NCI-H82 treated with DMSO at 0.1 percent for 48 hours (cell line): Measurements from ENCODE around the gene C1RL.

ENCODE experiments used
- DNase-seq: peaks from one replicate; lab custom pipeline; 2025; ENCODE audit not compliant: unreplicated experiment; lab: John Stamatoyannopoulos, UW

Gene C1RL

GRCh38 chr12:7108796-7109571 is at the start of gene C1RL:
Gene C1RL (minus strand): TSS chr12:7109214. CDS start chr12:7109180, 34 bp downstream.
- DNase-seq: peak; percentile 29

- no peak for DNase-seq
These were observed 48.4 kb upstream of the C1RL start for GRCh38 chr12:7157391-7157790.

GRCh38 chr12:7156259-7157197 is 47.5 kb upstream of the C1RL start:
- no peak for DNase-seq

GRCh38 chr12:7155471-7156034 is 46.5 kb upstream of the C1RL start:
- peak; percentile 56 for DNase-seq

- no peak for DNase-seq
These were observed 46.0 kb upstream of the C1RL start for GRCh38 chr12:7154901-7155470.

GRCh38 chr12:7154042-7154441 is 45.0 kb upstream of the C1RL start:
- DNase-seq: no peak

- DNase-seq: no peak
These were observed 43.8 kb upstream of the C1RL start for GRCh38 chr12:7152818-7153217.

GRCh38 chr12:7151532-7151931 is 42.5 kb upstream of the C1RL start:
- DNase-seq: no peak

- no peak for DNase-seq
These were observed 41.8 kb upstream of the C1RL start for GRCh38 chr12:7150841-7151240.

GRCh38 chr12:7150356-7150755 is 41.3 kb upstream of the C1RL start:
- DNase-seq: no peak

GRCh38 chr12:7146906-7147305 is 37.9 kb upstream of the C1RL start:
- DNase-seq: no peak

GRCh38 chr12:7146228-7146627 is 37.2 kb upstream of the C1RL start:
- DNase-seq: no peak

- no peak for DNase-seq
These were observed 36.7 kb upstream of the C1RL start for GRCh38 chr12:7145671-7146070.

- peak; percentile 14 for DNase-seq
These were observed 35.6 kb upstream of the C1RL start for GRCh38 chr12:7144414-7145120.

- no peak for DNase-seq
These were observed 34.5 kb upstream of the C1RL start for GRCh38 chr12:7143564-7143963.

GRCh38 chr12:7142809-7143465 is 33.9 kb upstream of the C1RL start:
- DNase-seq: no peak

- DNase-seq: peak; percentile 8
These were observed 33.1 kb upstream of the C1RL start for GRCh38 chr12:7142056-7142644.

GRCh38 chr12:7141351-7142005 is 32.5 kb upstream of the C1RL start:
- no peak for DNase-seq

GRCh38 chr12:7139200-7139599 is 30.2 kb upstream of the C1RL start:
- no peak for DNase-seq
